Fibroblast of the aortic adventitia (primary cell): ENCODE data around the gene MUC16. TPM values are rescaled to one million over a fixed set of nuclear protein-coding genes. Genes with fewer than 3 reads are reported as not detected.

ENCODE experiments used
- DNase-seq: peaks from one replicate; pipeline ENCODE4 v3.0.0-alpha.2; 2010; ENCODE audit warnings: low read depth
- H3K4me3 ChIP-seq: 2 replicates; pipeline ENCODE4 v1.5.1; 2011; ENCODE audit warnings: low read depth, mild to moderate bottlenecking, control low read depth, low read length, moderate library complexity
- total RNA-seq: library from RNA; depleted of rRNA; stranded (reverse); fragments of >200 nt; gene quantifications from 2 replicates; pipeline ENCODE4 v1.2.3, GENCODE V29; 2012; ENCODE audit warnings: low replicate concordance
- TF ChIP-seq, protein P1 (sequence below): IDR thresholded peaks from 2 replicates; pipeline ENCODE4 v1.5.1; 2011; ENCODE audit warnings: mild to moderate bottlenecking, low read length, control low read depth, inconsistent platforms; ENCODE audit not compliant: insufficient read depth

MUC16 gene
- total RNA-seq, 1 donor: not detected

DNA sequence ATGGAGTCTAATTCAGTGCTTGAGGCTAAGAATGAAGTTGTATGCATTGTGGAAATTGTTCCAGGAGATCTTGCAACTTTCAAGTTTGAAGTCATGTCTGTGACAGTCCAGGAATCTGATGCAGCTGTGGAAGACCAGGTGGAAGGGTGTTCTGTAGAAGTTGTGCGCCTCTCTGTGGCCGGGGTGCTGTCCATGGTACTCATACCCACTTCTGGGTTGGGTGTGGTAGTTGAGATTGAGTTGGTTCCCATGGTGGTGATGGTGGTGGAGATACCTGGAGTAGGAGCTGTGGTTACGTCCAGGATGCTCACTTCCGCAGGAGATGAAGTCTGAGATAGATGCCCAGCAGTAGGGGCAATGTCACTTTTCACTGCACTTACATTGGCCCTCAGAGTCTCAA is 44.3 kb downstream of the MUC16 start:
- no peak for DNase-seq
- no peak overlapping the region for H3K4me3 ChIP-seq
- TF ChIP-seq, protein P1, sequence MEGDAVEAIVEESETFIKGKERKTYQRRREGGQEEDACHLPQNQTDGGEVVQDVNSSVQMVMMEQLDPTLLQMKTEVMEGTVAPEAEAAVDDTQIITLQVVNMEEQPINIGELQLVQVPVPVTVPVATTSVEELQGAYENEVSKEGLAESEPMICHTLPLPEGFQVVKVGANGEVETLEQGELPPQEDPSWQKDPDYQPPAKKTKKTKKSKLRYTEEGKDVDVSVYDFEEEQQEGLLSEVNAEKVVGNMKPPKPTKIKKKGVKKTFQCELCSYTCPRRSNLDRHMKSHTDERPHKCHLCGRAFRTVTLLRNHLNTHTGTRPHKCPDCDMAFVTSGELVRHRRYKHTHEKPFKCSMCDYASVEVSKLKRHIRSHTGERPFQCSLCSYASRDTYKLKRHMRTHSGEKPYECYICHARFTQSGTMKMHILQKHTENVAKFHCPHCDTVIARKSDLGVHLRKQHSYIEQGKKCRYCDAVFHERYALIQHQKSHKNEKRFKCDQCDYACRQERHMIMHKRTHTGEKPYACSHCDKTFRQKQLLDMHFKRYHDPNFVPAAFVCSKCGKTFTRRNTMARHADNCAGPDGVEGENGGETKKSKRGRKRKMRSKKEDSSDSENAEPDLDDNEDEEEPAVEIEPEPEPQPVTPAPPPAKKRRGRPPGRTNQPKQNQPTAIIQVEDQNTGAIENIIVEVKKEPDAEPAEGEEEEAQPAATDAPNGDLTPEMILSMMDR: no peak

Other genes starting within 250 kb of the MUC16 start
- gene ZNF558, start 178.1 kb downstream of the MUC16 start, total RNA-seq: 17.9 and 25.3 TPM in 2 replicates
- not detected in 2 replicates for gene MBD3L1, start 178.0 kb downstream of the MUC16 start, total RNA-seq
- gene OR1M1, start 76.7 kb upstream of the MUC16 start, total RNA-seq: not detected in 2 replicates
- gene OR7G2, start 97.1 kb upstream of the MUC16 start, total RNA-seq: not detected in 2 replicates
- gene OR7G1, start 105.4 kb upstream of the MUC16 start, total RNA-seq: not detected in 2 replicates
- gene OR7G3, start 116.5 kb upstream of the MUC16 start, total RNA-seq: not detected in 2 replicates
- 13.6 and 18.9 TPM in 2 replicates for gene ZNF317, start 130.0 kb upstream of the MUC16 start, total RNA-seq
- gene OR7D2, start 168.6 kb upstream of the MUC16 start, total RNA-seq: not detected in 2 replicates
- not detected in 2 replicates for gene OR7D4, start 209.2 kb upstream of the MUC16 start, total RNA-seq
- not detected in 2 replicates for gene OR7E24, start 240.5 kb upstream of the MUC16 start, total RNA-seq